Fibroblast of lung (primary cell): ENCODE data around the gene SRA1. TPM values are rescaled to one million over a fixed set of nuclear protein-coding genes. Genes with fewer than 3 reads are reported as not detected.
A peak's percentile ranks its signal among the peaks of the same experiment; 100 is the strongest.

ENCODE experiments used
- DNase-seq, 2 donors: peaks; one replicate each; pipeline versions ENCODE4 v3.0.0 to v3.0.0-alpha.2; 2010; ENCODE audit warnings: low read depth in 2 of 2
- H2AFZ ChIP-seq: 2 replicates; pipeline ENCODE4 v1.5.1; 2012; ENCODE audit warnings: low read length, control low read depth, inconsistent platforms
- H3K27ac ChIP-seq: 2 replicates; pipeline ENCODE4 v1.5.1; 2011; ENCODE audit warnings: low read length, control low read depth; ENCODE audit not compliant: insufficient read depth
- H3K27me3 ChIP-seq: 2 replicates; pipeline ENCODE4 v1.5.1; 2011; ENCODE audit warnings: mild to moderate bottlenecking, low read length; ENCODE audit not compliant: control insufficient read depth, insufficient read depth
- H3K36me3 ChIP-seq: 2 replicates; pipeline ENCODE4 v1.5.1; 2011; ENCODE audit warnings: low read length; ENCODE audit not compliant: control insufficient read depth, insufficient read depth
- H3K4me1 ChIP-seq: 2 replicates; pipeline ENCODE4 v1.5.1; 2011; ENCODE audit warnings: low read length; ENCODE audit not compliant: control insufficient read depth, insufficient read depth; ENCODE audit errors: extremely low read depth
- H3K4me2 ChIP-seq: 2 replicates; pipeline ENCODE4 v1.5.1; 2011; ENCODE audit warnings: low read length, control low read depth; ENCODE audit not compliant: insufficient read depth; ENCODE audit errors: extremely low read depth
- H3K4me3 ChIP-seq, 4 experiments: fragments of 200-600 bp in 1 of 4; sonication (generic) in 1 of 4; replicated peaks in 1 of 4; 2 replicates each; pipeline ENCODE4 v1.5.1; 2011 to 2016; ENCODE audit warnings: low read length in 4 of 4, low read depth in 3 of 4, mild to moderate bottlenecking in 3 of 4, control low read depth in 2 of 4, inconsistent platforms in 1 of 4, mixed read lengths in 1 of 4; ENCODE audit not compliant: insufficient read depth in 1 of 4; ENCODE audit errors: control extremely low read depth in 1 of 4
- H3K79me2 ChIP-seq: 2 replicates; pipeline ENCODE4 v1.5.1; 2012; ENCODE audit warnings: mild to moderate bottlenecking, low read length, inconsistent platforms; ENCODE audit not compliant: control insufficient read depth, insufficient read depth
- H3K9ac ChIP-seq: 2 replicates; pipeline ENCODE4 v1.5.1; 2011; ENCODE audit warnings: mild to moderate bottlenecking, low read length, control low read depth; ENCODE audit not compliant: insufficient read depth
- H3K9me3 ChIP-seq: 2 replicates; pipeline ENCODE4 v1.5.1; 2012; ENCODE audit warnings: low read depth, low read length; ENCODE audit not compliant: control insufficient read depth, insufficient read depth
- H4K20me1 ChIP-seq: 2 replicates; pipeline ENCODE4 v1.5.1; 2011; ENCODE audit warnings: low read length; ENCODE audit not compliant: control insufficient read depth, insufficient read depth; ENCODE audit errors: extremely low read depth
- EZH2 ChIP-seq: IDR thresholded peaks from 2 replicates; pipeline ENCODE4 v1.5.1; 2012; ENCODE audit warnings: low read length, control low read depth, mild to moderate bottlenecking; ENCODE audit errors: missing control alignments
- polyA minus RNA-seq: library from RNA; depleted of rRNA, polyadenylated mRNA; stranded (reverse); fragments of >200 nt; gene quantifications from 2 replicates; pipeline ENCODE4 v1.2.3, GENCODE V29; 2011; ENCODE audit warnings: low replicate concordance
- polyA plus RNA-seq, 2 donors: library from polyadenylated mRNA; depleted of rRNA in 1 of 2; stranded (reverse) in 1 of 2; unstranded in 1 of 2; fragments of >200 nt; gene quantifications; 2 replicates each; pipeline ENCODE4 v1.2.1, GENCODE V29; 2011 to 2012; ENCODE audit warnings: missing spikeins in 1 of 2
- total RNA-seq: library from RNA; depleted of rRNA; stranded (reverse); fragments of >200 nt; gene quantifications from 2 replicates; pipeline ENCODE4 v1.2.1, GENCODE V29; 2014
- TF ChIP-seq, protein P1 (sequence below), 2 donors: IDR thresholded peaks in 1 of 2; conservative IDR thresholded peaks in 1 of 2; 1 replicate in 1 of 2; 2 replicates in 1 of 2; pipeline ENCODE4 v1.5.1; 2011 to 2012; ENCODE audit warnings: low read length in 2 of 2, control low read depth in 1 of 2, inconsistent platforms in 1 of 2, low read depth in 1 of 2, mild to moderate bottlenecking in 1 of 2

The SRA1 gene
- total RNA-seq, result 28.0 and 39.1 TPM in 2 replicates
- 55.5 and 72.3 TPM in 2 replicates for polyA plus RNA-seq
- 47.3 and 57.8 TPM in 2 replicates for polyA plus RNA-seq (2012)
- polyA minus RNA-seq, result 13.7 and 25.4 TPM in 2 replicates

DNA sequence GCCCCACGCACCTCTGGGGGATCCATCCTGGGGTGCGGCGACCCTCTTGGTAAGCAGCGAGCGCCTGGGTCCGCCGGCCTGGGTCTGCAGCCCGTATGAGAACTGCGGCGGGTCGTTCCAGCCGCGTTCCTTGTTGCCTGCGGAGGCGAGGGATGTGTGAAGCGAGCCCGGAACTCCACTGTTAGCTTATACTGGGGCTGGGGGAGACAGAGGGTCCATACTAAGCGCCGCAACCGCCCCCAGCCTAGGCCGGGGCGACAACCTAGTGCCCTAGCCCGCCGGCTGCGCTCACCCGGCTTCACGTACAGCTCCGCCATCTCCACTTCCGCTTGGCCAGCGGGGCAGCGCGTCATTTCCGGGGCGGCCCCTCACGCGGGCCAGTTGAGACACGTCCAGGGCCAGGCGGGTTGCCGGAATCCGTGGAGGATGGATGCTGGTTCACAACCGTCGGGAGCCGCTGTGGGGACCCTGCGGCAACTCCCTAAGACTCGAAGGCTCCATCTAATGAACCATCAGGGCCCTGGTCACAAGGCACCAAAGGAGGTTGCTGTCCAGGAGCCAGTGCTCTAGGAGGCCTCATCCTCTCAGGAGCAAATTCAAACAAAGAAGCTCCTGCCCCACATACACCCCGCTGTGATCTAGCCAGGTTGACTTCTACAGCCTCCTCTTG is at the start of gene SRA1:
Gene SRA1 (minus strand): TSS at position 338 of the 670 bp plus-strand sequence. CDS start 21 bp downstream, at position 317.
- H3K79me2 ChIP-seq, result peaks cover 38% of the 10 kb centered on the region
- H3K27me3 ChIP-seq, result no peaks in the 10 kb centered on the region
- H3K9me3 ChIP-seq, result no peaks in the 10 kb centered on the region
- H3K27ac ChIP-seq, result peak within 1 kb of the TSS; percentile 81
- peak within 1 kb of the TSS; percentile 89 for H3K4me2 ChIP-seq
- H3K9ac ChIP-seq, result peak within 1 kb of the TSS; percentile 94
- H3K36me3 ChIP-seq, result no peaks in the 10 kb centered on the region
- DNase-seq, result peak; percentile 88 to 89
- TF ChIP-seq, protein P1, sequence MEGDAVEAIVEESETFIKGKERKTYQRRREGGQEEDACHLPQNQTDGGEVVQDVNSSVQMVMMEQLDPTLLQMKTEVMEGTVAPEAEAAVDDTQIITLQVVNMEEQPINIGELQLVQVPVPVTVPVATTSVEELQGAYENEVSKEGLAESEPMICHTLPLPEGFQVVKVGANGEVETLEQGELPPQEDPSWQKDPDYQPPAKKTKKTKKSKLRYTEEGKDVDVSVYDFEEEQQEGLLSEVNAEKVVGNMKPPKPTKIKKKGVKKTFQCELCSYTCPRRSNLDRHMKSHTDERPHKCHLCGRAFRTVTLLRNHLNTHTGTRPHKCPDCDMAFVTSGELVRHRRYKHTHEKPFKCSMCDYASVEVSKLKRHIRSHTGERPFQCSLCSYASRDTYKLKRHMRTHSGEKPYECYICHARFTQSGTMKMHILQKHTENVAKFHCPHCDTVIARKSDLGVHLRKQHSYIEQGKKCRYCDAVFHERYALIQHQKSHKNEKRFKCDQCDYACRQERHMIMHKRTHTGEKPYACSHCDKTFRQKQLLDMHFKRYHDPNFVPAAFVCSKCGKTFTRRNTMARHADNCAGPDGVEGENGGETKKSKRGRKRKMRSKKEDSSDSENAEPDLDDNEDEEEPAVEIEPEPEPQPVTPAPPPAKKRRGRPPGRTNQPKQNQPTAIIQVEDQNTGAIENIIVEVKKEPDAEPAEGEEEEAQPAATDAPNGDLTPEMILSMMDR (conservative IDR thresholded peaks at IDR 0.05 in 1 of 2, IDR thresholded peaks at IDR 0.05 in 1 of 2; ENCODE audit: low read depth in 1 of 2, low read length in 2 of 2), result no peak
- no peak for TF ChIP-seq EZH2
- H3K4me3 ChIP-seq, result peak within 1 kb of the TSS; percentile 66 to 95 (median 80)
- peak within 1 kb of the TSS; percentile 1 for H2AFZ ChIP-seq
- H4K20me1 ChIP-seq, result no peaks in the 10 kb centered on the region
- no peaks in the 10 kb centered on the region for H3K4me1 ChIP-seq

DNA sequence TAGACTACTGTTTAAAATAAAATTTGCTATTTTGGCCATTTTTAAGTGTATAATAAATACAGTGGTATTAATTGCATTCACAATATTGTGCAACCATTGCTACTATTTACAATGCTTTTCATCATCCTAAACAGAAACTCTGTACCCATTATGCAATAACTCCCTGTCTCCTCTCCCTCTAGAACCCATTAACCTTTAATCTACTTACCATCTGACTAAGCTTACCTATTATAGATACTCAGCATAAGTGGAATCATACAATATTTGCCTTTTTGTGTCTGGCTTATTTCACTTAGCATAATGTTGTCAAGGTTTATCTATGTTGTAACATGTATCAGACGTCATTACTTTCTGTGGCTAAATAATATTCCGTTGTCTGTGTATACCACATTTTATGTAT is 49.8 kb upstream of the SRA1 start:
- Histone ChIP-seq H4K20me1 (no peaks in the 10 kb centered on the region), H3K36me3 (no peaks in the 10 kb centered on the region), H3K27me3 (no peaks in the 10 kb centered on the region), H3K4me3 (no peak overlapping the region), H3K9ac (no peak overlapping the region), H3K9me3 (no peaks in the 10 kb centered on the region), H3K79me2 (no peaks in the 10 kb centered on the region), H2AFZ (no peak overlapping the region), H3K27ac (no peak overlapping the region), H3K4me1 (no peaks in the 10 kb centered on the region), H3K4me2 (no peak overlapping the region)
- TF ChIP-seq, protein P1 (conservative IDR thresholded peaks at IDR 0.05 in 1 of 2, IDR thresholded peaks at IDR 0.05 in 1 of 2; ENCODE audit: low read depth in 1 of 2, low read length in 2 of 2), result no peak
- TF ChIP-seq EZH2, result no peak
- peak in 1 of 2 donors; percentile 61 for DNase-seq

DNA sequence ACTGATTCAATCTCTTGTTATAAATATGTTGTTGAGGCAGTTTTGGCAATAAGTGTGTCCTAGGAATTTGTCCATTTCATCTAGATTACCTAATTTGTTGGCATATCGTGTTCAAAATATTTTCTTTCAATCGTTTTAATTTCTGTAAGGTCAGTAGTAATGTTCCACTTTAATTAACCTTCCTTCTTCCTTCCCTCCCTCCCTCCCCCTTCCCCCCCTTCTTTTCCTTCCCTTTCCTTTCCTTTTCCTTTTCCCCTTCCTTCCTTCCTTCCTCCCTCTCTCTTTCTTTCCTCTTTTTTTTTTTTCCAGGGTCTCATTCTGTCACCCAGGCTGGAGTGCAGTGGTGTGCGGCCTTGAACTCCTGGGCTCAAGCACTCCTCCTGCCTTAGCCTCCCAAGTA is 48.6 kb upstream of the SRA1 start:
- Histone ChIP-seq H3K9ac (no peak overlapping the region), H2AFZ (no peak overlapping the region), H3K4me1 (no peaks in the 10 kb centered on the region), H3K9me3 (no peaks in the 10 kb centered on the region), H4K20me1 (no peaks in the 10 kb centered on the region), H3K4me3 (no peak overlapping the region), H3K36me3 (no peaks in the 10 kb centered on the region), H3K79me2 (no peaks in the 10 kb centered on the region), H3K27ac (no peak overlapping the region), H3K4me2 (no peak overlapping the region), H3K27me3 (no peaks in the 10 kb centered on the region)
- TF ChIP-seq, protein P1 (conservative IDR thresholded peaks at IDR 0.05 in 1 of 2, IDR thresholded peaks at IDR 0.05 in 1 of 2; ENCODE audit: low read depth in 1 of 2, low read length in 2 of 2), result no peak
- DNase-seq, result peak in 1 of 2 donors; percentile 9
